ENCODE results near the gene RUSC2.
"Not testable (repeated sequence)": the region's sequence is repeated elsewhere in the genome, so short reads cannot be mapped to it uniquely, and the experiment has no call there.

Gene RUSC2

DNA sequence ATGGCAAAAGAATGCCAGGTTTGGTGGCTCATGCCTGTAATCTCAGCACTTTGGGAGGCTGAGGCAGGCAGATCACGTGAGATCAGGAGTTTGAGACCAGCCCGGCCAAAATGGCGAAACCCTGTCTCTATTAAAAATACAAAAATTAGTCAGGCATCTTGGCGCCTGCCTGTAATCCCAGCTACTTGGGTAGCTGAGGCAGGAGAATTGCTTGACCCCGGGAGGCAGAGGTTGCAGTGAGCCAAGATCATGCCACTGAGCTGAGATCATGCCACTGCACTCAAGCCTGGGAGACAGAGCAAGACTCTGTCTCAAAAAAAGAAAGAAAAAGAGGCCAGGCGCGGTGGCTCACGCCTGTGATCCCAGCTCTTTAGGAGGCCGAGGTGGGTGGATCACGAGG, 8.3 kb downstream of the RUSC2 start:
- not testable (repeated sequence) for DNase-seq

DNA sequence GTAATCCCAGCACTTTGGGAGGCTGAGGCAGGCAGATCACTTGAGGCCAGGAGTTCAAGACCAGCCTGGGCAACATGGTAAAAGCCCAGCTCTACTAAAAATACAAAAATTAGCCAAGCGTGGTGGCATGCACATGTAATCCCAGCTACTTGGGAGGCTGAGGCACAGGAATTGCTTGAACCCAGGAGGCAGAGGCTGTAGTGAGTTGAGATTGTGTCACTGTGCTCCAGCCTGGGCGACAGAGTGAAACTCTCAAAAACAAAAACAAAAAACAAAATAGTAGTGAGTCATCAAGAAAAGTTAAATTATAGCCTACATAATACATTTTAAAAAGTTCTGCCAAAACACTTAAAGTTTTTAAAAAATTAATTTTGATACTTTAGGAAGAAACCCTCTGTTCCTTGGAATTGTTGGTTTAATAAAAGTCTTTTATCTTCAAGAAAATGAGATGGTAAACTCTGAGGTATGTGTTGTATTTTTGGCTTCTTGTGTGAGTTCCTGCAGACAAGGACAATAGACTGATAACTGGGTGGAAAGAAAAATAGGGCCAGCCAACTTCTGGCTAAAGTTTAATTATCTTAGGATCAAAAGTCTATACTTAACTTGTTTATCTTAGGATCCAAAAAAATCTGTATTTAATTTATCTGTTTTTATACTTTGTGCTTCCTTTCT, 9.3 kb downstream of the RUSC2 start:
- DNase-seq = no peak

DNA sequence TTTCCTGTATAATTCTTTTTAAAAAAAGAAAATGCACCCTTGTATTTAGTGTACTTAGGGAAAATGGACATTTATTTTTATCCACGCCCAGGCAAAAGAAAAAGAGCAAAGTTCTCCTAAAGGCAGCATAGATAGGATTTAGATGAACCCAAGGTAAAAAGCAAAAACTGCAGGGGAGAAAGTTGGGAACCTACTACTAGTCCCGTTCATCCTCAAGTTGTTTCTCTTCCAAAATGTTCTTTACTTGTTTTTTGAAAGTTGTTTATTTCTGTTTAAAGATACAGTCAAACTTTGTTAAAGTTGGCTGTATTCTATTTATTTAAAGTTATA, 9.8 kb downstream of the RUSC2 start:
- DNase-seq = no peak

DNA sequence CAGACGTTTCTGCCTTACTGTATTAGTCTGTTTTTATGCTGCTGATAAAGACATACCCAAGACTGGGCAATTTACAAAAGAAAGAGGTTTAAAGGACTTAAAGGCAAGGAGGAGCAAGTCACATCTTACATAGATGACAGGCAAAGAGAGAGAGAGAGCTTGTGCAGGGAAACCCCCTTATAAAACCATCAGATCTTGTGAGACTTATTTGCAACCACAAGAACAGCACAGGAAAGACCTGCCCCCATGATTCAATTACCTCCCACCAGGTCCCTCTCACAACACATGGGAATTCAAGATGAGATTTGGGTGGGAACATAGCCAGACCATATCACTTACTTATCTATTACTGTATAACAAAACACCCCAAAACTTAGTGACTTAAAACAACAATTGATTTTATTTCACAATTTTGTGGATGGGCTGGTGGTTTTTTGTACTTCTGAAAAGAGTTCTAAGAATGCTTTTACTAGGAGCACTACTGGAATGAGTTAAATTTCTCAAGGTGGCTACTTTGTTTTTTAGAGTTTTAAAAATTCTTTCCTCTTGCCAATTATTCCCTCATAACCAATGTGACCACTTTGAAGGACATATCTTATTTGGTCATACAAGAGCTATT, 10.3 kb downstream of the RUSC2 start:
- no peak for DNase-seq

DNA sequence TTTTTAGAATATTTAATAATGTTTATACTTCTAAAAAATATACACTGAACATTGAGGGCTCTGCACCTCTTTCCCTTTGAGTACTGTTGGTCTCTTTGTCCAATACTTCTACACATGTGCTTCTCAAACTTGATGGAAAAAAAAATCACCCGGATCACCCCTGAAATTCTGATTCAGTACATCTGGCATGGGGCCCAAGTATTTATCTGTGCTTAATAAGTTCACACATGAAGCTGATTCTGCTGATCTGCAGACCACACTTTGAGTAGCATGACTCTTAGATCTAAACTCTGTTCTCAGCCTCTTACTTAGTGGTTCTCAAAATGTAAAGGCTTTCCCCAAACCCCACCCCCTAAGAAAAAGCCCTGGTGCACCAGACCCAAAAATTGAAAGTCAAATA, 12.0 kb downstream of the RUSC2 start:
- DNase-seq = no peak

DNA sequence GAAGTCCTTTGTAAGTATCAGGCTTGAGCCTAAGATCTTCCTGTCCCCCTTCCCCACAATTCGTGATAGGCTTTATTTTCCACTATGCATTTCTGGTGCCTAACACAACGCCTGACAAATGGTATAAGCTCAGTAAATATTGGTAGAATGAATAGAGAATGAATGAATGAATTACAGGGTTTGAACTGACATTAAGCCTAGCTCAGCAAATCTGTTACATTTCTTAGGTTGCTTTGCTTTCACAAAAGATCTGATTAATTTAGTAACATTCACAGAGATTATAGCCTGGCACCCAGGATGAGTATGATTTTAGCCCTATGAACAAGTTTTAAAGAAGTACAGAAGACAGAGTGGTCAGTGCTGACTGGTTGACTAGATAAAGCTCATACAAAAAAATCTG, 16.4 kb downstream of the RUSC2 start:
- DNase-seq = no peak

DNA sequence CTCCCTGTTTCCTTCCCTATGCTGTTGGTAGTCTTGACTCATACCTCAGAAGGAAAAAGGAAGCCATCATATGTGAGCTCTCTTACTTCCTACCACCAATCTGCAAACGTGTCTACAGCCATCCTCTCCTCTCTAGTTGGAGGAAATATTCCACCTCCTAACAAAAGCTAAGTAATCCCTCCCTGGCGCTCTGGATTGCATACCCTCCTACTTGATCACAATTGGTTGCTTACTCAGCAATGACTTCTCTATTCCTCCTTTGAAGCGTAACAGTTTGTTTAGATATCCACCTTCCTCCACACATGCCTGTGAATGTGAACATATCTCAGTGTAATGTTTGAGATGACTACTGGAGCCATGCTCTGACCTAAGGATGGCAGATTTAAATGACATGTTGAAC, 18.2 kb downstream of the RUSC2 start:
- DNase-seq = no peak

DNA sequence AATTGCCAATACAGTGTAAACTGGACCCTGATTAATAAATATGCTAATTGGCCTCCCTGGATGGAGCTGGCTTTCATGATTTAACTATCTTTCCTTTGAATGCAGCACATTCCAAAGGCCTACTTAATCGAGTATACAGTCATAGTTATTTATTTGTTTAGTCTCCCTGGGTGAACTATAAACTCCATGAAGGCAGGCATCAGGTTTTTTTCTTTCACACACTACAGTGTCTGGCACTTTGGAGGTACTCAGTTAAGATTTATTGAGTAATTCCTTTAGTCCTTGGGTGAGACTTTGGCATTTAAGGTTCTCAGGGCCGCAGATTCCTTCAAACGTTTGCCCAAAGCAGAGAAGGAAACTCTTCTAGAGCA, 20.5 kb downstream of the RUSC2 start:
- no peak for DNase-seq

DNA sequence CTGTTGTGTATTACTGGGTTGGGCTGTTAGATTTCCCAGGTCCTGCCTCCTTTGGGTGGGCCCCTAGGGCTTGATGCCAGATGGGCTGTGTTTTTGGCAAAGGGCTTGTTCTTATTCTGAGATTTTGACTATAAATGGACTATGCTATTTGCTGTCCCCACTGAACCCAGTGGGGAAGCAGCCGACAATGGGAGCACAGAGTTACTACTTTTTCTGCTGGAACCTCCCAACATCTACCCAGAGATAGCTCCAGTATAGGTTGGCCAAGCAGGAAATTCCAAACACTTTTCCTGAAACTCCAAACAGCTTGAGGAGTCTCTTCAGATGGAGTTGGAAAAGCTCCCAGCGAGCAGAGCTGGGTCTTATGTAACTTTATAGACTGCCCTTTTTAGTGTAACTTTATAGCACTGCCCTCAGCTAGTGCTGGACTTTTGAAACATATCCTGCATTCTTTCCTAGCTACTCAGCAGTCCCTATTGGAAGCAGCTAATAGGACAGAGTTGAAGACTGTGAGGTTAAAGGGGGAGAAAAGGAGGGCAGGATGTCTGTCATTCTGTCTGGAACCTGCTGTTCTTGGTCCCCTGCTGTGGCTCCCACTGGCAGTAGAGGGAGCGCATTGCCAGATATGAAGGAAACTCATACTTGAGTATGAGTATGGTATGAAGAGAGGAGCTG, 21.0 kb downstream of the RUSC2 start:
- no peak for DNase-seq

DNA sequence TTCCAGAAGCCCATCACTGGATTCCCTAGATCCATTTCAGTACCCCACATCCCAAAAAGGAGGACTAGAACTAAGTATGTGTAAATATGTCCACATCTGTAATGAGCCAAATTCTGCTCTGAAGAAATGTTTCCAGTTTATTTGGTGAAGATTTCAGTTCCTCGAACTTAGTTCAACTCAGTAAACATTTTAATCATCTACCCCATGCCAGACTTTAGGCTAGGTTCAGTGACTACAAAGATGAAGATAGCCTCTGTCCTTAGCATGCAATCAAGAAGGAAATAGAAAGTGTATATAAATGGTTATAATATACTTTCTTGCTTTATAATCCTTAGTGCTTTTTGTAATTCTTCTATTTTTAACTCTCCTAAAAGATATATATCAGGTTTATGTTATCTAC, 21.5 kb downstream of the RUSC2 start:
- DNase-seq = no peak

DNA sequence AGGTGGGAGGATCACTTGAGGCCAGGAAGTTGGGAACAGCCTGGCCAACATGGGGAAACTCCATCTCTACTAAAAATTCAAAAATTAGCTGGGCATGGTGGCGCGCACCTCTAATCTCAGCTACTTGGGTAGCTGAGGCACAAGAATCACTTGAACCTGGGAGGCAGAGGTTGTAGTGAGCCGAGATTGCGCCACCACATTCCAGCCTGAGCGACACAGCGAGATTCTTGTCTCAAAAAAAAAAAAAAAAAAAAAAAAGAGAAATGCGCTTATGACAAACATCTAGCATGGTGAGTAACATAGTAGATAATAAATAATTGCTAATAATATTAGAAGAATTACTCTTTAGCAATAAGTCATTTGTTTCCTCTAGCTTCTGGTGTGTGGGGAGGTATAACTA, 25.9 kb downstream of the RUSC2 start:
- DNase-seq = no peak

DNA sequence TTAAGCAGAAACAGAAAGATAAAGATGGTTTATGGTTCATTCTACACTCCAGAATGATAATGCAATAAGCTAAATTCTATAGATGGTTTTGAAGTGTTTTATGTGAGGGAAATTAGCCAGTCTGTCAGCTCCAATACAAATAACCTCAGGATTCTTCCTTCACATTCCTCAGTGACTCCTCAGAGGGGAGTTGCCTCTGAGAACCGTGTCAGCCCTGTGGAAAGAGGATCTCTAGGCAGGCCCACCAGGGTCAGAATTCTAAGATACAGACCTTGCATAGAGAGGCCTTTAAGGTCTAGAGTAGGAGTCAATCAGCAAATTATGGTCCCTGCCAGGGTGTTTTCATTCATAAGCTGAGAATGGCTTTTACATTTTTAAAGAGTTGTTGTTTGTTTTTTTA, 26.6 kb downstream of the RUSC2 start:
- DNase-seq = no peak

DNA sequence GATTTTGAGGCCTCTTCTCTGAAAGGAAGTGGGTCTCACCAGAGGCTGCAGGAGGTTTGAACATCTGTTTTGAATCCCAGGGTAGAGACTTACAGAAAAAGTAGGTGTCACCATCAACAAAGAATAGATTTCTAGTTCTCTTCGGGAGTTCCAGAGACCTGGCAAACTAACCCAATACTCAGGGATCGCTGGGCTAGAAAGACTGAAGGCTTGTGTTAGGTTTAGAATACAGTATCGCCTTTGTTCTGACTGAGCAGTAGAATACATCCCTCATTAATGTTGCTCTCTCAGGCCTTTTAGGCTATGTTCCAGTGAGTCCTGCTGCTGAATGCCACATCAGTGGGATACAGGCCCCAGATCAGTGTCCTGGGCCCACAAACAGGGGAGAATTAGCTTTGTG, 27.2 kb downstream of the RUSC2 start:
- DNase-seq = no peak

DNA sequence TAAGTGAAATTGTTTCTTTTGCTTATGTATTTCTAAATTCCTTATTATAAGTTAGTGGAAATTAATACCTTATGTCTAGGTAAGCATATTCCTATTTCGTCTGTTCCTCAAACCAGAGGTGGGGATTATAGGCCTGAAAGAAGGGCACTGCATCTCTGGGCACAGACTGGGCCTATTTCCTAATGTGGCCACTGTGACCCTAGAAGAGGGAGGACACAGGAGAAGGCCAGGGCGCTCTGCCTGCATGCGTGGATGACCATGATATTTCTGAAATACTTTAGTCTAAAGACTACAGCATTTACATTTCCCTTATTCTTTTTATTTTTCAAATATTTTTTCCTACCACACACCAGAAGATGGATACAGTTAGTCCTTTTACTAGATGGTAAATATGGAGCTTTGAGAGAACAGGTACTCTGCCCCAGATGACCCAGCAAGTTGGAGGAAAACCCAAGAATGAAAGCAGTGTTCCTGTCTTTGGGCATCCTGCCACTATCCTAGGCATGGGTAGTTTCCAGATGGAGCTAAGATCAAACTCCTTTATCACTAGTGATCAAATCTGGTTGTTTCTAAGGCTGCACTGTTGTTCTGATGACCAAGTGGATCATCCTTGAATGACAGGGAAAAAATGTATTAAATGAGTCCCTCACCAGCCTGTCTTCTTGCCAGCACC, 27.8 kb downstream of the RUSC2 start:
- DNase-seq = no peak

DNA sequence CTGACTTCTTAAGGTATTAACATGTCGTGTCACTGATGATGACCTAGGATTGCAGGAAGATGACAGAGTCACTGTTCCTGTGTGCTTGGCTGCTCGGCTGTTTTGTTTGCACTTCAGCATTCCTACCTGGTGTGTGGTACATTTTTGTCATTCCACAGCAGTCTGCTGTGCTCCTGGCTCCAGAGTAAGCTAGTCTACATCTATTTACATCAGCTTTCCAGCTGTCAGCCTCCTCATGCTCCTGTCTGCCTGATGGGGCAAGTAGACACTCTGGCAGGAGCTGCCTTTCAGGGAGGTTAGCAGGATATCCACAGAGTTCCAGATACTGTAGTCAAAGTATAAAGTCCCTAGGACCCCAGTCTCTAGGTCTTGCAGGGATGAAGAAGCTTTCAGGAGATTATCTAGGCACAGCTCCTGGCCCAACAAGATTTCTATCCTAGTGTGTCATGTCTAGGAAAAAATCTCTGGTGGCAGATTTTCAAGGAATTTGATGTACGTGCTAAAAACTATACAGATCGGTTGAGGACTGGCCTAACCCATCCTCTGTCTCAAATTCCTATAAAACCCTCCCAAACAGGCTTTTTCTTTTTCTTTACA, 28.4 kb downstream of the RUSC2 start:
- no peak for DNase-seq

DNA sequence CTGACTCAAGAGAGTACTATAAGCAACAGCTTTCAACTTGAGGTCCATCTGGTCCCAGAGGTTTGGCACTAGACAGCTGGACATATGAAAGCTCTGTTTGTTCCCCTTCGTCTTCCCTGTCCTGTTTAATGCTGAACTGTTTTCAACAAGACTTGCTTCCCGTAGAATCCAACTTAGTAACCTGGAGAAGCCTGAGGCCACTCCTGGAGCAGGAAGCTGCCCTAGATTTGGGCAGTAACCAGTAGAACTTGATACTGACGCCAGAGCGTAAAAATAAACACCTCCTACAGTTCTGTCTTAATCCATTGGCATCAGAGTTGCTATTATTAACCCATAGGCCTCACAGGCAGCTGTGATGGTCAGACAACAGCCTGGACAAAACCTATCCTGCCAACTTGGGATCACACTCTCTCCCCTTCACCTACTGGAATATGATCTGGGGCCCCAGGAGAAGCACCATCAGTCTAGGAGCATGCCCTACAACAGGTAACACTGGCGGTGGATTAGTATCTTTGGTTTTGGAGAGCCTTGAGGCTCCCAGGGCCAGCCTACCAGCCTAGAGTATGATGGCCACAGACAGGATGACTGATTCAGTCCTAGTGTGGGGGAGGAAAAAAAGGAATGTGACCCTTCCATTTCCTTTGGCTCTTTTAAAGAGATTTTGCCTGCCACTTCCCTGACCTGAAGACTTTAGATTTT, 29.2 kb downstream of the RUSC2 start:
- no peak for DNase-seq

DNA sequence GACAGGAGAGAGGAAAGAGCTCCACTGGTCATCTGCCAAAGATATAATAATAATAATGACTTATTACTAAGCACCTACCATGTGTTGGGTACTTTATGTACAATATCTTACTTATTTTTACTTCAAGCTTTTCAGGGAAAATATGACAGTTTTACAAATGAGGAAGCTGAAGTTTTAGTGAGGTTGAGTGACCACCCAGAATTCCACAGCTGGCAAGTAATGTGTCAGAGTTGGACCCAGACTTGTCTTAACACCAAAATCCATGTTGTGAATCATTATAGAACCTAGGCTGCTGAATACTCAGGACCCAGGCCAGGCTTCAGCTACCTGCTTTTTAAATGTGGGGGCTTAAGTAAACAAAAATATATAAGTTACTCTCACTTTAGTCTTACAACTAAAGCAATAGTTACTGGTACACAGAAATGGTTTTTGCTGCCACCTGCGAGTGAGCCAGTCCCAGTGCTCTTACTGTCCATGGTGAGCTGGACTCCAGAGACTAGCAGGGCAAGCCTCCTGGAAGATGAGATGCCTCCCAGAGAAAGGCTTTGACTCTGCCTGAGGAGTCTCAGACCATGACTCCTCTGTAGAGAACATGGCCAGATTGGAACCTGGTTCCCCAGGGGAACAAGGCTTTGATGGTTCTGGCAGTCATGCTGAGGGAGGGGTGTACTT, 29.9 kb downstream of the RUSC2 start:
- DNase-seq = no peak

DNA sequence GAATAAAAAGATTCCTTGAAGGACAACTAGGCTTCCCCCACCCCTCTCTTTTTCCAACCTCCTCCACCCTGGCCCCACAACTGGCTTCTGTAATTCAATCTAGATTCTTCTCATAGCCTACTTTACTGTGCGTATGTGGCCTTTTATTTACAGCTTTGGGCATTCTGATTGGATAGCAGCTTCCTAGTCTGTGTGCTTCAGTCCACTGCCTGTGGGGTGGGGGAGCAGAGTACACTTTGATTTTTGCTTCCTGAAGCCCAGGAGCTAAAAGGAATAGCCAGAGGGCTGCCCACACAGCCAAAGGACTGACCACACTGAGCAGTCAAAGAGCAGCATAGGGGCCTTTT, 30.4 kb downstream of the RUSC2 start:
- no peak for DNase-seq

DNA sequence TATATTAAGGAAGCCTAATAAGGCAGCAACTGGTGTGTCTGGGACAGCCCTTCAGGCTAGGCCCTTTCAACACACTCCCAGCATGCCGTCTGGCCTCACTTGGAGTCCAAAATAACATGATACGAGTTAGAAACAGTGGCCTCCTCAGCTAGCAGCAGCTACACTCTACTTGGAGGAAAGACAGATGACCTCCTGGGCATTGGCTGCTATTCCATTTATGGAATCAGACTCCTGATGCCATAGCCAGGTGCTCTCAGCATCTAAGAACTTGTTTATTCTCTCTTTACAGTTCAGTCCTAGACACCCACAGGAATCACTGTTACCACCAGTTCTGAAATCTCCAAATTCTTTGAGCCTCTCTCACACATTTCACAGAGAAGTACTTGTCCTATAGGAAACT, 31.8 kb downstream of the RUSC2 start:
- no peak for DNase-seq

DNA sequence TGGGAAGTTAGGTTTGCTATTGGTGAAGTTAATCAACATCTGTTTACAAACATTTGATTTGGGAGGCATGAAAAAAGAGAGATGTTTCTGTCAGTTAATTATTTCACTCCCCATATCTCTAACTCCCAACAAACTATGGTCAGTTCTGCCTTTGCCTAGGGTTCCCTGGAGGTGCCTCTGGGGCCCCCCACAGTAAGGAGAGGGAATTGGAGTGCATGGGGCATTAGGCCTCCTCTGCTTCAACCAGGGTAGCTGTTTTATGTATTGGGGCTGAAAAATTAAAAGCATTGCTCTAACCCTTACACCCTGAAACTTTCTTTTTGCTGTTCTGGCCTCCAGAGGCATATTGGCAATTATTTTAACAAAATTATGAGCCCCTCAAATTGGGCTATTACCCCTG, 32.3 kb downstream of the RUSC2 start:
- no peak for DNase-seq

DNA sequence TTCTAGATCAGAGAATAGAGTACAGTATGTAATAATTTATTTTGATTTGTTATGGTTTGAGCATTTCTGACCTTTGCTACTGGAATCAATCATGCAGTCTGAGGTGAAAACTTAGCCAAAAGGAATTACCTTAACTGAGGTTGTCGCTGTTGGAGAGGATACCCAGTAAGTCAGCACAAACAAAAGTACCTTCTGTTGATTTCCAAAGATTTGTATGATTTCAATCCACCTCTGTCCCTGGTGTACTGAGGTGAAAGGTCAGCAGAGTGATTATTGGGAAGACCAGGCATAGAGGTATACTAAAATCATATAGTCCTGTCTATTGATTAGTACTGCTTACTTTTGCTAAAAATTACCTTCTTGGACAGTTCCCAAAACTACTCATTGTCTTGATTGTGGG, 32.8 kb downstream of the RUSC2 start:
- no peak for DNase-seq

DNA sequence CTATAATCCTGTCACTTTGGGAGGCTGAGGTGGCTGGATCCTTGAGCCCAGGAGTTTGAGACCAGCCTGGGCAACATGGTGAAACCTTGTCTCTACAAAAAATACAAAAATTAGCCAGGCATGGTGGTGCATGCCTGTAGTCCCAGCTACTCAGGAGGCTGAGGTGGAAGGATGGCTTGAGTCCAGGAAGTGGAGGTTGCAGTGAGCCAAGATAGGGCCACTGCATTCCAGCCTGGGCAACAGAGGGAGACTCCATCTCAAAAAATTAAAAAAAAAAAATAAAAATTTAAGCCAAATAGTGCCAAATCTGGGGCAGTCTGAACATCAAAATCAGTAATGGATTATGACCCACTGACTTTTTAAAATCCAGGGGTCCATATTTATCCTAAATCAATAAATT, 33.6 kb downstream of the RUSC2 start:
- not testable (repeated sequence) for DNase-seq
